GM21786 (cell line): ENCODE results near the gene BPIFB3.

ENCODE experiments used
- ATAC-seq: cut with Tn5 transposase; IDR thresholded peaks from one replicate; pipeline ENCODE4 v1.9.1; 2021; ENCODE audit not compliant: unreplicated experiment

The BPIFB3 gene

DNA sequence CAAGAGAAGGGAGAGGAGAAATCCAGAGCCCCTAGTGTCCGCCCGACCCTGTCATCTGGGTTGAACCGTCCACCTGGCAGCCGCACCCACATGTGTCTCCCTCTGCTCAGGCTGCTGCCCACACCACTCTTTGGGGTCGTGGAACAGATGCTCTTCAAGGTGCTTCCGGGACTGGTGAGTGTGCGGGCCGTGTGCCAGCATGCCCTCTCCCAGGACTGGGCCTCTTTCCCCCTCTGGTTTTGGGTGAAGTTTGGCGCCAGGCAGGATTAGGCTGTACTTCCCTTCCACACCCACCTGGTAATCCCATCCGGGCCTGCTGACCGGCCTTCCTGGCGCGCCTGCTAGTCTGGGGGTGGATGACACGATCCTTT lies 7.9 kb downstream of the BPIFB3 start:
- ATAC-seq, result no peak

DNA sequence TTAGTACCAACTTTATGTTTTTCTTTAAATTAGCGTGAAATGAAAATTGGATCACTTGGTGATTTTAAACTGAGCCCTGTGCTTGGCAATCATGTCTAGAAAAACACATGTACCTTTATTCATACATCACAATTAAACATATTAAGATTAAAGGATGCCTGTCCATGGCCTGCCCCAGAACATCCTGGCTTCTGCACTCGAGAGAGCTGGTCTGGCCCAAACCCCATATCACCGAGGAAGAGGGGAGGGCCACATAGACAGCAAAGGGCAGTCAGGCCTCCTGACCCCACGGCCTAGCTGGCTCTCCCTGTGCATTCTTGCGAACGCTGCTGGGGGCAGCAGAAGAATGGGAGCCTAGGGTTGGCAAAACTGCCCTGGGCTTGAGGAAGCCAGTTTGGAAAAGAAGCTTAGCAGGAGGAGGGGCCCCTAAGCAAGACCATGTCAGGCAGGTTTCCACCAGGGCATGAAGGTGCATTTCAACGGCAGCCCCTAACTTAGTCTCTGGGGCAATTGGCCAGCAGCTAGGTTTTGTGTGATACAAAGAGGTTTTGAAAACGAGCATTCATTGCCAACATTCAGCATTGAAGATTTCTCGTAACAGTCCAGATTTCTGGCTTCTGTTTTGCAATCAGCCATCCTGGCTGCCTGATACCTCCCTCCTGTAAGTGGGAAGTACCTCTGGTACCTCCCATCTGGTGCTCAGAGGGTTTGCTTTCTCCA lies 8.6 kb downstream of the BPIFB3 start:
- ATAC-seq, result no peak

DNA sequence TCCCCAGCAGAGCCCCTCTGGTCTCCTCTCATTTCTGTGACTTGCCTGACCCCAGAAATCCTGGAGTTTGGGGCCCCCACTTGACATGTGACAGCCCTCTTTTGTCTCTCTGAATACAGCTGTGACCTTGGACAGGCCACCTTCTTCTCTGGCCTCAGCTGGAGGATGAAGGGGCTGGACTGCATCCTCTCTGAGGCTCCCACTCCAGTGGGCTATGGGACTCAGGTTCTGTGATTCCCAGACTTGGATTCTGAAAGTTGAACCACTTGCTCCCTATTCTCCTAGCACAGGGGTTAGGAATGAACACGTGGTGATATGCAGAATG lies 9.1 kb downstream of the BPIFB3 start:
- ATAC-seq, result no peak

DNA sequence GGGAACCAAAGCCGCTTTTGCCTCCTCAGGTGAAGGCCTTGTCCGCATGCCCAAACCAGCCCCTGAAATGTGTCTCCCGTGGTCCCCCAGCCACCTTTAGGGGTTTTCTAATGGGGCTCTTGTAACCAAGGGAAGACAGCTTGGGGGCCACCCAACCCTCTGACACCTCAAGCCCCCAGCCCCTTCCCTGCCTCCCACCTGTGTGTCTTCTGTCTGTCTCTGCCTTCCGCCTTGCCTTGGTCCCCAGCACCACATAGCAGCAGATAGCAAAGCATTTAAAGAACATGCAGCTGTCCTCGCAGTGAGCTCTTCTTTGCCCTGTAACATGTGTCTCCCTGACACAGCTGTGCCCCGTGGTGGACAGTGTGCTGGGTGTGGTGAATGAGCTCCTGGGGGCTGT lies 9.6 kb downstream of the BPIFB3 start:
- ATAC-seq, result no peak

DNA sequence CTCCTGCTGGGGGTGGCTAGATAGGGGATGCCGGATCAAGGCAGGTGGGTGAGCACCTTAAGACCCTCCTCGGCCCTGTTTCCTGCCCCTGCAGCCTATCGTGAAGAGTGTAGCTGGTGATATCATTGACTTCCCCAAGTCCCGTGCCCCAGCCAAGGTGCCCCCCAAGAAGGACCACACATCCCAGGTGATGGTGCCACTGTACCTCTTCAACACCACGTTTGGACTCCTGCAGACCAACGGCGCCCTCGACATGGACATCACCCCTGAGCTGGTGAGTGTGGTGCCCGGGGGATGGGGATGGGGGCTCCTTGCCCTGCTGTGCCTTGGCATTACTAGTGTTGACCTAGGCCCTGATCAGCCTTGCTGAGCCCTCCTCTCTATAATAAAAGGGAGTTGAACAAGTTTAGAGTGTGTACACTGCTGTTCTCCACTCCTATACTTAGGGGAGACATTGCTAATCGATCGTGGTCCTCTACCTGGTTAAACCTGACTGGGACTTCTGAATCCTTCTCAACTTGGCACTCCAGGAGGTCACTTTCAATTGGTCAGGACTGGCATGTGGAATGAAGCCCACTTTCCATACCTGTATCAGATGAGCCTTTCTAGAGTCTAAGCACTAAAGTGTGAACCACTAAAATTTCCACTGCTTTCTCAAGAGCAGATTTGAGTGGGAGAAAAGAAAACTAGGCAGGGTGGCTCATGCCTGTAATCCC lies 11.0 kb downstream of the BPIFB3 start:
- no peak for ATAC-seq

DNA sequence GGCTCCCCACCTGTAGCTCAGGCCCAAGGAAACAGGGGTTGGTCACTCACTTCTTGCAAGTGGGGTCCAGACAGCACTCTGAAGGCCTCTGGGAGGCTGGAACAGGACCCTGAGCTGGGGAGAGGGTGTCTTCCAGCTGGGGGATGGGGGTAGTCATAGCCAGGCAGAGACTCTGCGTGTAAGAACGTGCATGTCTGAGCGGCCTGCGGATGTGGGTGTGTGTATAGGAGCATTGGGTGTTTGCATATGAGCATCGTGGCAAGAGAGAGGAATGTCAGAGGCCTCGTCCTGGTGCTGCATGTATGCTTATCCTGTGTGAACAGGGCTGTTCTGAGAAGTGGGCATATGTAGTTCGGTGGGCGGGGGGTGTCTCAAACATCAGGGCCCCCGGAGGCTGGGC lies 12.1 kb downstream of the BPIFB3 start:
- no peak for ATAC-seq

DNA sequence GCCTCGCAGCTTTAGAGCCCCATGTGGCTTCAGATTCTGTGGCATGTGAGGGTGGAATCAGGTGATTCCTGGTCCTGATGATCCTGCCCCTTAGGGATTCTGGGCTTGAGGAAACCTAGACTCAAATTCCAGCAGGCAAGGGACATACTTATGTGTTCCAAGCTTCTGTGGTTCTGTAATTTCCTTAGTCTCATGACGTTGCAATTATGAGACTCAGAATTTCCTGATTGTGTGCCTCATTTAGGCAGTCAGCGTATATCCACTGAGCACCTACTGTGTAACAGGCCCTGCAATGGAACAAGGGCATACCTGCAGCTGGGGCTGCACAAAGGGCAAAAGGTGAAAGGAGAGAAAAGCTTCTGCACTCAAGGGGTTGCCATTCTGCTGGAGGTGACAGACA lies 14.1 kb downstream of the BPIFB3 start:
- ATAC-seq, result no peak

DNA sequence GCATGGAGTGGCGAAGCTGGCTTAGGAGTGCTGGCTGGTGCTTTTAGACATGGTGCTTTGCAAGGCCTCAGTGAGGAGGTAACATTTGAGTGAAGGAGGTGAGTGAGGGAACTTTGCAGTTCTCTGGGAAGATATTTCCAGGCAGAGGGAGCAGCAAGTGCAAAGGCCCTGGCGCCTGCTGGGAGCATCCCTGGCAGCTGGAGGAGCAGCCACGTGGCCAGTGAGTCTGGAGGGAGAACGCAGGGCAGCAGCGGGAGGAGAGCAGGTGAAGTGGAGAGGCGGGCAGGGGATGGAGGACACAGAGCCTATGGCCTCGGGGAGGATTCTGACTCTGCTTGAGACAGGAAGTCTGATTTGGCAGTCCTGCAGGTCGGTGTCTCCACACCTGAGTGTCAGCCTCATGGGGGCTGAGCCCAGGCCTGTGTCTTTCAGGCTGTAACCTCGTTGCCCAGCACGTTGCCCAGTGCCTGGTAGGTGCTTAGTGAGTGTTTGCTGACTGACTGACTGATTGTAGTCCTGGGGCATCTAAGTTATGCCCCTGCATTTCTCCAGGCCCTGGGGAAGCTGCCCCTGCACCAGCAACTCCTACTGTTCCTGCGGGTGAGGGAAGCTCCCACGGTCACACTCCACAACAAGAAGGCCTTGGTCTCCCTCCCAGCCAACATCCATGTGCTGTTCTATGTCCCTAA lies 14.7 kb downstream of the BPIFB3 start:
- no peak for ATAC-seq

DNA sequence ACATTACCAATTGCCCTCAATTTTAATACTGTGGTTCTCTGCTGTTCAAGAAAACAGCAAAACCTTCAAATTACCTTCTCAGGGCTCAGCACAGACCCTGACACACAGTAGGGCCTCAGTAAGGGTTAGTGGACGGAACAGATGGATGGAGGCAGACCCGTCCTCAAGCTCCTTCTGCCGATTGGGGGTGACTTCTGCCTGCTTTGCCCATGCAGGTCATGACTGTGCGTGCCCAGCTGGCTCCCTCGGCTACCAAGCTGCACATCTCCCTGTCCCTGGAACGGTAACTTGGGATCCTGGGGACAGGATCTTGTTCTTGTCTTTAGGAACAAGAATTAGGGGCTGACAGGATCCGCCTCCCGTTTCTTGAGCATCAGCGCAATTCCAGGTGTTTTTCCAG lies 16.0 kb downstream of the BPIFB3 start:
- ATAC-seq, result no peak

DNA sequence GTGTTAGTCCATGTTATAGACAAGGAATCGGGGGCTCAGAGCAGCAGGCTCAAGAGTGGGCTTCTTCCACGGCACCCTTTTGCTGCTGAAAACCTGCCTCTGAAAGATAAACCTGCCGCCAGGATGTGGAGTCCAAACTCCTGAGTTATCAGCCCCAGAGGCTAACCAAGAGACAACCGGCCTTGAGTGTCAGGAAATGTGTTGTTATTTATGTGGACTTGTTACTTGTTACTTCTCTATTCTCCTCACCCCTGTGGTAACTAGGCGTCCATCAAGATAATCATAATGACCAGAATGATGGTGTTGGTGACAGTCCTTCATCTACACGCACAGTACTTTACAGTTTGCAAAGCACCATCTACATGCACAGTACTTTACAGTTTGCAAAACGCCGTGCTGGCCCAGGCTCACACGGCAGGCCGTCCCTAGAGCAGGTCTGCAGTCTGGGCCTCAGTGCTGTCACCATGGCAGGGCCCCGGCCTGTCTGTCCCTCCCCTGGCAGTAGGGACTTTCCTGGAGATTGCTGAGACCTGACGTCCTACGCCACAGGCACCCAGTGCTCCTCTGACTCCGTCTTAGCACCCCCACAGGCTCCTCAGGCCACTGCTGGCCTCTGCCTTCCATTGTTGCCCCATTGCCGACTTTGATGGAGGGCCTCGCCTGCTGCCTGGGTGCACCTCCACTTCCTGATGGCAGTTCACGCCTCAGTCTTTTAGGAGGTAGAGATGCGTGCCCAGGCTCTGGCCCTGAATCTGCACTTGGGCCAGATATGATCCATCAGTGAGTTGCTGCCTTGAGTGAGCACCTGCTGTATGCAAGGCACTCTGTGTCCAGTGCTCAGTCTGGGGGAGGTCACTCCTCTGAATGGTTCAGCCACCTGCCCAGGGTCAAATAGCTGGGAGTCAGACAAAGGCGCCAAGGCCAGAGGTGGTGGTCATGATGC lies 16.7 kb downstream of the BPIFB3 start:
- ATAC-seq, result no peak

DNA sequence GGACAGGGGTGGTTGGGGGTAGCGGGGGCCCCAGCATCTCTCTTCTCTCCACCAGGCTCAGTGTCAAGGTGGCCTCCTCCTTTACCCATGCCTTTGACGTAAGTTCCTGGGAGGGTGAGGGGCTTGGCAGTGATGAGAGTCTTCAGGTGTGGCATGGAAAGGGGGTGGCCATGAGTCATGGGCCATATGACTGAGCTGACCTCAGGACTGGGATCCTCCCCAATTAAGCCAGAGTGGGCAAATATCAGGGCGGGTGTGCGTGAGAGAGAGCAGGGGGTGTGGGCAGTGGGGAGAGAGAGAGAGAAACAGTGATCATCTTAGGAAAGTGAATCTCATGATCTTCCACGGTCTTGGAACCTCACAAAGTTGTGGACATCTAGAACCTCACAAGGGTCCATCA lies 17.5 kb downstream of the BPIFB3 start:
- no peak for ATAC-seq

DNA sequence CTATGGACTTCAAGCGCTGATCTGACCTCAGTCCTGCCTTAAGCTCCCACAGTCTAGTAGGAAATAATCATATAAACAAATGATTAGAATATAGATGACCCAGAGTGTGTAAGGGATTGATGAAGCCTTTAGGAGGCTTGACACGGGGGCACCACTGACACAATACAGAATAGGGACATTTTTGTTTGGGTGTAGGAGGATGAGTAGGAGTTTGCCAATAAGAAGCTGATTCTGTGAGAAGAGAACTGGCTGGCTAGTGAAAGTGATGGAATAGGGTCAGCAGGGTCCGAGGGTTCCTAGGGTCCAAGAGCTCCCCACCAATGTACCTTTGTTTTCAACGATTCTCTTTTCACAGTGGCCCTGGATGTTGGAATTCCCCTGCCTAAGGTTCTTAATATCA lies 18.7 kb downstream of the BPIFB3 start:
- no peak for ATAC-seq

DNA sequence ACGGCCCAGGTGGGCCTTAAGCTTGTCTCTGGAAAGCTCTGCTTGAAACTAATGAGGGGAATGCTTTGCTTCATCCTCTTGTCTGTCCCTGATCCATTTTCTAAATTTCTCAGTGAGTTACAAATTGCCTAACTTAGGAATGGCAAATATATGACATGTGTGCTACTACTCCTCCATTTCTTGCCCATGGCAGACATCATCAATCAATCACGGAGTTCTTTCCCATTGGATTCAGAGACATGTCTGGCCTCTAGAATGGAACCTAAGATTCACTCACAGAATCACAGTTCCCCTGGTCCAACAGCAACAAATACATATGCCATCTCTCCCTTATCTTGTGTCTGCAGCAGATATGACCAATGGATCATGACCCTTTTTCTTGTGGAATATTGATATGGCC lies 19.1 kb downstream of the BPIFB3 start:
- ATAC-seq, result no peak

DNA sequence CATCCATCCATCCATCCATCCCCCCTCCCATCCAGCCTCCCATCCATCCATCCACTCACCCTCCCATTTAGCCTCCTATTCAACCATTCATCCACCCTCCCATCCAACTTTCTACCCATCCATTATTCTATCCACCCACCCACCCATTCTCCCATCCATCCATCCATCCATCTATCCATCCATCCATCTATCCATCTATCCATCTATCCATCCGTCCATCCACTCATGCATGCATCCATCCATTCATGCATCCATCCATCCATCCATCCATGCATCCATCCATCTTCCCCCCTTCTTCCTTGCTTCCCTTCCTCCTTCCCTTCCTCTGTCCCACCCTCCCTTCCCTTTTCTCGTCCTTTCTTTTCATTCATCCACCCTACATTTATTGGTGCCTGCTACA lies 21.0 kb downstream of the BPIFB3 start:
- ATAC-seq, result no peak

DNA sequence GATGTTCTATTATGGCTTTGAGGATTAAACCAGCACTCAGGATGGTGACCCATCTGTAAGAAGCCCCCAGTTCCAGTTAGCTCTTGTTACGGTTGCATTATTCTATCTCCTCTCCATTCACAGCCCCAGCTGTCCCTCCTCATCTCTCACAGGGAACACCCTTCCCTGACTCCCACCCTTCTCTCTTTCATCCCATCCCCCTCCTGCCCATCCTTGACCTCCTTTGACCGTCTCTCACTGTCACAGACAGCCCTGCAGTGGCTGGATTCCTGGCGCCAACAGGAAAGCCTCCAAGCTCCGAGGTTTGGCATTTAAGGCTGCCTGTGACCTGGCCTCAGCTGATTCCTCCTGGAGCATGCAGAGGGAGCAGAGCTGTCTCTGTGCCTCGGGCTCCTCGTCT lies 21.6 kb downstream of the BPIFB3 start:
- no peak for ATAC-seq

DNA sequence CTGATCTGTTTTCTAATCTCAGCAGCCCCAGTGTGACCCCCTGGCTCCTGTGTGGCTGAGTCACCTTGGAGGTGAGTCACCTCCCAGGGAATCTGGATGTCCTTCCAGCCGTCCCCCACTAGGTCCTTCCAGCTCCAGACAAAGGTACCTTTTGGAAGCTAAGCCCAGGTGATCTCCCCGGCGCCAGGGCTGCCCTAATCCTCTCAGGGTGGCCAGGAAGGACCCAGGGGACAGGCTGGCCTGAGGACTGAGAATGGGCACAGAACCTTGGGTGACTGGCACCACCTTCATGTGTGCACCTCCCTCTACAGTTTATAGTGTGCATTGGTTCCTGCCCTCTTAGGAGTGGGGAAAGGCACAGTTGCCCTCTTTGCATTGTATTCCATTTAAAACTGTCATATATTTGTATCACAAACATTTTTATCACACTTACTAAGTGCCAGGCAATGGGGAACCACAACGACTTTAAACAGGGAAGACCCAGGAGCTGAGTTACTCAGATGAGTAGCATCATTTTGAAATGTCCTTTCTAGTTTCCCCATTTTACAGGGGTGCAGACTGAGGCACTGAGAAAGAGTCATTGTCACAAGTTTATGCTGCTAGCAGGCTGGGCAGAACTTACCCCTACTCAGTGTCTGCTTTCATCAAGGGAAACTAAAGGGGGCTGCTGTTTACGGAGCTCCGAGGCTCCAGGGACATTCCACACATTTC lies 23.1 kb downstream of the BPIFB3 start:
- ATAC-seq, result no peak

DNA sequence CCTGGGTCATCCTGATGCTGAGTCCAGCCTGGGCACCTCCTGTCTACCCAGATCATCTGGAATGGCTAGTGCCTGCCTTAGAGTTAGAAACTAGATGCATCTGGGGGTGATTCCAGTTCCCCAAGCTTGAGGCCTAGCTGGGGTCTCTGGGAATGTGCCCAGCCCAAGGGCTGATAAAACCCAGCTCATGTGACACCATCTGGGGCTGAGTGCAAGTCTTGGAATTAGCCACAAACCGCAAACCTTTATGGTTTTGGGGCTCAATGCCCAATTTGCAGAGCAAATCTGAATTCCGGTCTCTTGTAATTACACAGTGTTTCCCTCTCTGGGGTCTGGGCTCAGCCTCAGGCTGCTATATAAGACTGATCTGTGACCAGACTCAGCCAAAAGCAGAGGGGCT lies 25.6 kb downstream of the BPIFB3 start, which contains the start of gene BPIFB4:
TSS of gene BPIFB4 (plus strand) at position 385 of the 400 bp plus-strand sequence. CDS start 1,884 bp downstream, outside the sequence.
- ATAC-seq, result no peak

DNA sequence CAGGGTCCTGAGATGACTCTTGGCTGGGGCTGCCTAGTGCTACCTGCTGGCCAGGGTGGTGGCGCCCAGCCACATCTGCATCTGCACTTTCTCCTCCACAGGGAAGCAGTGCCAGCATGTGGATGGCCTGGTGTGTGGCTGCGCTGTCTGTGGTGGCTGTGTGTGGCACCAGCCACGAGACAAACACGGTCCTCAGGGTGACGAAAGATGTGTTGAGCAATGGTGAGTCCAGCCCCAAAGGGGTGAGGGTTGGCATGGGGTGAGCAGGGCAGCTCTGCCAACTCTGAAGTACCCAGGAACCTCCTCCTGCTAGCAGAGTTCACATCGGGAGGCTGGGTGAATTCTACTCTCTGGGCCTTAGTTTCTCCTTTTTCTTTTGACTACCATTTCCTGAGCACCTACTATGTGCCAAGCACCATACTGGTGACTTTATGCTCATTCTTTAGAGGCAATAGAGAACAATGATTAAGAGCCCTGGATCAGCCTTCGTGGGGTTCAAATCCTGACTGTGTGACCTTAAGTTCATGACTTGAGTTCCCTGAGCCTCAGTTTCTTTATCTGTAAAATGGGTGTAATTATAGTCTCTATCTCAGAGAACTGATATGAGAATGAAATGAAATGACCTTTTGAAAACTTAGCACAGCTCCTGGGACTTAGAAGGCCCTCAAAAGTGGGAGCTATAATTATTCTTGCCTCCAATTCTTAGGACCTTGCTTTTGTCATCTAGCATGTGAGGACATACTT lies 27.9 kb downstream of the BPIFB3 start:
- no peak for ATAC-seq

DNA sequence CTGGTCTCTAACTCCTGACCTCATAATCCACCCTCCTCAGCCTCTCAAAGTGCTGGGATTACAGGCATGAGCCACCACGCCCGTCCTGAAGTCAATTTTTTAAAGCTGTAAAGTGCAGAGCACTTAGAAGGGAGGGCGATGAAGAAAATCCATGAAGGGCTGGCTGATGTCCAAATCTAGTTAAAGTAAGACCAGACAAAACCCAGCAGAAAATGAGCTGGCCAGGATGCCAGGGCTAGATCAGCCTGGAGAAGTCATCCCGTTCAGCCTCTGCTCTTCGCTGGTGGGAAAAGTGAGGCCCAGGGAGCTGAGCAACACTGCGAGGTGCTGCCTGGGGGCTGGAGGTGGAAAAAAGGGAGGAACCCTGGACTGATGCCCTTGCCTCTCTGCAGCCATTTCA lies 28.8 kb downstream of the BPIFB3 start:
- ATAC-seq, result no peak
